NT2/D1 (cell line): ENCODE results near the gene LAGE3.

Source experiments
- SUZ12 ChIP-seq: IDR thresholded peaks from 2 replicates; pipeline ENCODE4 v1.6.1; 2011; ENCODE audit not compliant: insufficient read length, insufficient read depth; ENCODE audit errors: extremely low read depth
- YY1 ChIP-seq: IDR thresholded peaks from 2 replicates; pipeline ENCODE4 v1.6.1; 2011; ENCODE audit not compliant: insufficient read length, insufficient read depth
- ZNF274 ChIP-seq: IDR thresholded peaks from 2 replicates; pipeline ENCODE4 v1.6.1; 2011; ENCODE audit warnings: mild to moderate bottlenecking, low read depth, low read length

GRCh38 chrX:154470914-154471568 lies 8.0 kb downstream of the LAGE3 start:
- TF ChIP-seq ZNF274 = no peak
- no peak for TF ChIP-seq SUZ12
- no peak for TF ChIP-seq YY1
